Prostate gland (tissue), 2 donors: ENCODE data around the gene LAD1. TPM values are rescaled to one million over a fixed set of nuclear protein-coding genes. Genes with fewer than 3 reads are reported as not detected.

ENCODE experiments used
- DNase-seq: peaks from one replicate; pipeline ENCODE4 v3.0.0-alpha.2; 2019; ENCODE audit warnings: low spot score
- H3K27ac ChIP-seq, 2 donors: fragments of 200-600 bp; sonication (generic); 2 replicates each; pipeline ENCODE4 v1.5.1; 2017 to 2019
- H3K27me3 ChIP-seq: fragments of 200-600 bp; sonication (generic); replicated peaks from 2 replicates; pipeline ENCODE4 v1.5.1; 2019; ENCODE audit not compliant: insufficient read depth
- H3K36me3 ChIP-seq, 2 donors: fragments of 200-600 bp; sonication (generic); 1 replicate in 1 of 2; 2 replicates in 1 of 2; pipeline versions ENCODE4 v1.5.1 to v1.8.1; 2017 to 2019
- H3K4me1 ChIP-seq: fragments of 200-600 bp; sonication (generic); replicated peaks from 2 replicates; pipeline ENCODE4 v1.5.1; 2019
- H3K4me3 ChIP-seq, 2 donors: fragments of 200-600 bp; sonication (generic); 2 replicates each; pipeline ENCODE4 v1.5.1; 2017 to 2019
- H3K9me3 ChIP-seq: fragments of 200-600 bp; sonication (generic); 2 replicates; pipeline ENCODE4 v1.5.1; 2017
- POLR2A ChIP-seq: fragments of 450-650 bp; IDR thresholded peaks from one replicate; pipeline ENCODE4 v1.6.1; 2016; ENCODE audit warnings: antibody characterized with exemption, mild to moderate bottlenecking
- POLR2AphosphoS5 ChIP-seq: sonication (generic); formaldehyde crosslinking; IDR thresholded peaks from one replicate; pipeline ENCODE4 v1.6.1; 2017; ENCODE audit warnings: antibody characterized with exemption
- WGBS: methylation state at CpG from one replicate; pipeline ENCODE4 v1.1.5; 2018; 5-methylcytosine and 5-hydroxymethylcytosine counted together
- intact Hi-C: fragments of 100-400 bp; cut with DNase I; formaldehyde crosslinking; loops from one replicate; pipeline ENCODE4 v1.14.2; 2022
- total RNA-seq, 2 donors: library from RNA; depleted of rRNA; stranded (reverse); fragments of >200 nt; gene quantifications; one replicate each; pipeline ENCODE4 v1.1.0, GENCODE V29; 2016
- TF ChIP-seq, protein P1 (sequence below), 4 experiments: fragments of 200-600 bp in 2 of 4; fragments of 450-650 bp in 2 of 4; sonication (generic) in 2 of 4; IDR thresholded peaks; 1 replicate in 3 of 4; 2 replicates in 1 of 4; pipeline ENCODE4 v1.5.1; 2016 to 2019; ENCODE audit warnings: antibody characterized with exemption in 4 of 4, mild to moderate bottlenecking in 2 of 4, moderate library complexity in 2 of 4

The LAD1 gene
- total RNA-seq, 2 donors from 2014 or later: 12.8 to 26.8 TPM

- intact Hi-C loops: no loop called here
- DNase-seq: no peak
- Histone ChIP-seq H3K4me3 (no peak overlapping the region), H3K4me1 (no peaks in the 10 kb centered on the region), H3K27me3 (no peaks in the 10 kb centered on the region), H3K27ac (no peak overlapping the region), H3K9me3 (no peaks in the 10 kb centered on the region), H3K36me3 (no peaks in the 10 kb centered on the region)
- TF ChIP-seq POLR2A: no peak
- WGBS: 96% methylated on average over 8 of the region's 8 CpGs
Observed at GRCh38 chr1:201357211-201357610, 41.9 kb downstream of the LAD1 start.

DNA sequence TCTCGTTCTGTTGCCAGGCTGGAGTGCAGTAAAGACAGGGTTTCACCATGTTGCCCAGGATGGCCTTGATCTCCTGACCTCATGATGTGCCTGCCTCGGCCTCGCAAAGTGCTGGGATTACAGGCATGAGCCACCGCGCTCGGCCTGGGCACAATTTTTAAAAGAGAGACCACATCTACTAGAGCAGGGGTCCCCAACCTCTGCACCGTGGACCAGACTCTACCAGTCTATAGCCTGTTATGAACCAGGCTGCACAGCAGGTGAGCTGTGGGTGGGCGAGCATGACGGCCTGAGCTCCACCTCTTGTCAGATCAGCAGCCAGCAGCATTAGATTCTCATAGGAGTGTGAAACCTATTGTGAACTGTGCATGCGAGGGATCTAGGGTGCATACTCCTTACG, 42.4 kb downstream of the LAD1 start:
- Histone ChIP-seq H3K4me3 (no peak overlapping the region), H3K27me3 (no peaks in the 10 kb centered on the region), H3K4me1 (no peaks in the 10 kb centered on the region), H3K9me3 (no peaks in the 10 kb centered on the region), H3K36me3 (no peaks in the 10 kb centered on the region), H3K27ac (no peak overlapping the region)
- intact Hi-C loops: no loop called here
- TF ChIP-seq POLR2AphosphoS5: no peak
- TF ChIP-seq, protein P1, sequence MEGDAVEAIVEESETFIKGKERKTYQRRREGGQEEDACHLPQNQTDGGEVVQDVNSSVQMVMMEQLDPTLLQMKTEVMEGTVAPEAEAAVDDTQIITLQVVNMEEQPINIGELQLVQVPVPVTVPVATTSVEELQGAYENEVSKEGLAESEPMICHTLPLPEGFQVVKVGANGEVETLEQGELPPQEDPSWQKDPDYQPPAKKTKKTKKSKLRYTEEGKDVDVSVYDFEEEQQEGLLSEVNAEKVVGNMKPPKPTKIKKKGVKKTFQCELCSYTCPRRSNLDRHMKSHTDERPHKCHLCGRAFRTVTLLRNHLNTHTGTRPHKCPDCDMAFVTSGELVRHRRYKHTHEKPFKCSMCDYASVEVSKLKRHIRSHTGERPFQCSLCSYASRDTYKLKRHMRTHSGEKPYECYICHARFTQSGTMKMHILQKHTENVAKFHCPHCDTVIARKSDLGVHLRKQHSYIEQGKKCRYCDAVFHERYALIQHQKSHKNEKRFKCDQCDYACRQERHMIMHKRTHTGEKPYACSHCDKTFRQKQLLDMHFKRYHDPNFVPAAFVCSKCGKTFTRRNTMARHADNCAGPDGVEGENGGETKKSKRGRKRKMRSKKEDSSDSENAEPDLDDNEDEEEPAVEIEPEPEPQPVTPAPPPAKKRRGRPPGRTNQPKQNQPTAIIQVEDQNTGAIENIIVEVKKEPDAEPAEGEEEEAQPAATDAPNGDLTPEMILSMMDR (IDR thresholded peaks at IDR 0.05): no peak
- no peak for TF ChIP-seq POLR2A
- no peak for DNase-seq
- 84% methylated on average over 11 of the region's 11 CpGs for WGBS

GRCh38 chr1:201356236-201356635, 42.9 kb downstream of the LAD1 start:
- no peaks in the 10 kb centered on the region for H3K9me3 ChIP-seq
- intact Hi-C loops: no loop called here
- H3K36me3 ChIP-seq: no peaks in the 10 kb centered on the region
- 98% methylated on average over 5 of the region's 5 CpGs for WGBS
- no peak for DNase-seq
- no peak overlapping the region for H3K27ac ChIP-seq
- H3K4me1 ChIP-seq: no peaks in the 10 kb centered on the region
- no peak overlapping the region for H3K4me3 ChIP-seq
- no peaks in the 10 kb centered on the region for H3K27me3 ChIP-seq
- TF ChIP-seq POLR2AphosphoS5: no peak
- TF ChIP-seq POLR2A: no peak
- TF ChIP-seq, protein P1 (IDR thresholded peaks at IDR 0.05): no peak

GRCh38 chr1:201355471-201355870, 43.7 kb downstream of the LAD1 start:
- 94% methylated on average over 7 of the region's 7 CpGs for WGBS
- TF ChIP-seq POLR2A (no peak), POLR2AphosphoS5 (no peak)
- TF ChIP-seq, protein P1 (IDR thresholded peaks at IDR 0.05): no peak
- H3K9me3 ChIP-seq: no peaks in the 10 kb centered on the region
- DNase-seq: no peak
- no peak overlapping the region for H3K27ac ChIP-seq
- H3K4me1 ChIP-seq: no peaks in the 10 kb centered on the region
- no peaks in the 10 kb centered on the region for H3K36me3 ChIP-seq
- no peak overlapping the region for H3K4me3 ChIP-seq
- no peaks in the 10 kb centered on the region for H3K27me3 ChIP-seq
- intact Hi-C loops: no loop called here

DNA sequence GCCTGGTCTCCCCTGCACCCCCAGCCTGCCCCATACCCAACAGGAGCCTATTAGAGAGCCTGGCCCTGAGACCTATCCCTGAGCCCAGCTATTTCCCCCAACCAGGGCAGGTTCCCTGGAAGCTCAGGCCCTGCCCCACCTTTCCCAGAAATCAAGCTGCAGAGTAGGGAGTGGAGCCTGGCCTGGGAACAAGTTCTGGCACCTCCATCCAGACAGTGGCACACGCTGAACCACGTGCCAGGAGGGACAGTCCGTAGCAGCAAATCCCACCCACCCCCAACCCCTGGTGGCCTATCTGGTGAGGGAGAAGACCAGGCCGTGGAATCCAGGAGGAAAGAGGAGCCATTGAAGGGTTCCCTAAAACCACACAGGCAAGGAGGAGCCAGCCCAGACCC, 44.2 kb downstream of the LAD1 start:
- Histone ChIP-seq H3K27me3 (no peaks in the 10 kb centered on the region), H3K27ac (no peak overlapping the region), H3K4me3 (no peak overlapping the region), H3K36me3 (no peaks in the 10 kb centered on the region), H3K4me1 (no peaks in the 10 kb centered on the region), H3K9me3 (no peaks in the 10 kb centered on the region)
- DNase-seq: no peak
- WGBS: 29% methylated on average over 4 of the region's 4 CpGs
- intact Hi-C loops: no loop called here
- TF ChIP-seq, protein P1 (IDR thresholded peaks at IDR 0.05): no peak
- TF ChIP-seq POLR2A: no peak
- no peak for TF ChIP-seq POLR2AphosphoS5
